ENCODE results near the gene PLA2G4C.

GRCh38 chr19:48053856-48054255, 56.8 kb downstream of the PLA2G4C start:
- TF ChIP-seq POLR2A (IDR thresholded peaks at IDR 0.05) (no peak), CTCF (IDR thresholded peaks at IDR 0.05) (no peak)
